DMS79 (cell line): Measurements from ENCODE around the gene ZBTB46.
"Not testable (repeated sequence)": the region's sequence is repeated elsewhere in the genome, so short reads cannot be mapped to it uniquely, and the experiment has no call there.

ENCODE experiments used
- DNase-seq: peaks from one replicate; lab custom pipeline; 2025; lab: John Stamatoyannopoulos, UW

The ZBTB46 gene

DNA sequence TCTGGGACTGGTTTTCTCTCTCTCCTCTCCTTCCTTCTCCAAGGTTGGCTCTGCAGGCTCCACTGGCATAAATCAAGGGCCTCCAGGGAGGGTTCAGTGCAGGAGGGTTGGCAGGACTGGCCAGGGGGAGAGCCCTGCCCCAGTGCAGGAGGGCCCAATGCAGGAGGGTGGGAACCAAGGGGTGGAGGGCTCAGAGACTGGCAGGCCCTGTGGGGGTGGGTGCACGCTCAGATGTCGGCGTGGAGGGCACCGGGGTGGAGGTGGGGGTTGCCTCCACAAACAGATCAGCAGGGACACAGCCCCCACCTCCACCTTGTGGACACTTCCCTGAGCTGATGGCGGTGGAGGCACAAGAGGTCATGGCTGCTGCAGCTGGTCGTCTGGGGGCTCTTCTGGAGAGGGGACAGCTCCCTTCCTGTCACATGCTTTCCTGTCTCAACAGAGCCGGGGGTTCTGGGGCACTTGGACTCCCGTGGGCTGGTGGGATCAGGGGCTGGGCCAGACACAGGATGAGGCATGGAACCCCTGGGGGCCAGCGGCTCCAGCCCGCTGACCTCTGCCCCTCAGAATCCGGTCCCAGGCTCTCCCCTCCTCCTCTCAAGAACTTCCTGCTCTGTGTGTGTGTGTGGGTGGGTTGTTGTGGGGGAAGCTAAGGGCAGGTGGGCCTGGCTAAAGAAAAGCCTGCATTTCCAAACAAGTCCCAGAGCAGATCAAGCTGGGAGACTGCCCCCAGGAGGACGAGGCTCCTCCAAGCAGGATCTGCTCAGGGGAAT, 27.5 kb upstream of the ZBTB46 start:
- DNase-seq = no peak

DNA sequence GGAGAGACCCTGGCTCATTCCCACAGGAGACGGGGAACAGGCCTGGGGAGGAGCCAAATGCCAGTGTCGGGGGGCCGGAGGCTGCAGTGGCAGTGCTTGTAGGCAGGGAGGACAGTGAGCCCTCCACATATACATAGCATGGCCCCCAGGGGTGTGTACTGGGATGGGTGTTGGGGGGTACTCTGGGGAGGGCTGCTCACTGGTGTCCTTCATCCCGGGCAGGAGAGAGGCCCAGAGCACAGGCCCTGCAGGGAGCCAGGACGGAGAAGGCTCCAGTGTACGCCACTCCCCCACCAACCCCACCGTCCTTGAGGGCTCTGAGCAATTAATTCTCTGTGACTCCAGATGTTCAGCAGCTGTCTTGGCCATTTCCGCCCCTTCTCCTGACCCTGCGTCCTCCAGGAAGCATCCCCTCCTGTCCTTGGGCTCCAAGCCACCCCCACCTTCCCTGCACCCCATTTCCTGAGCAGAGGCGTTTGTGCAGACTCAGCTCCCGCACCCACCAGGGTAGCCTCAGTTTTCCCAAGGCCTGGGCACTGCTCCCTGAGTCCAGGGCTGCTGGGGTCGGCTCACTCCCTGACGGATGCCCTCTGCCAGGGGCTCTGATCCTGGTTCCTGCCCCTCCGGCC, 26.8 kb upstream of the ZBTB46 start:
- no peak for DNase-seq

DNA sequence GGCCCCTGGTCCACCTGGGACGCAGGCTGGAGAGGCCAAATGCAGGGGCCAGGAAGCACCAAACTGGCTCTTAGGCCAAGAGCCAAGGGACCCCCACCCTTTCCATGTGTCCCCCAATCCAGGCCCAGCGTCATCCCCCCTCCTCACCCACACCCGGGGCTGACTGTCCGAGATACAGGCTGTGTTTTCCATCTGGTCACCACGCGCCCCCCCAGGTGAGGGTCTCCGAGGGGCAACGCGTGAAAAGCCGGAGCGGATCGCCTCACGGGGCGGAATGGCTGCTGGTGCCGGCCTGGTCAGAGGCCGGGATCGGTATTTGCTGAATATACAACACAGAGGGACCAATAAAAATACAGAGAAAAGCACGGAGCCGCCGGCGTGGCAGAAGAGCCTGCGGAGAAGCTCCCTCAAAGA, 25.0 kb upstream of the ZBTB46 start:
- no peak for DNase-seq

DNA sequence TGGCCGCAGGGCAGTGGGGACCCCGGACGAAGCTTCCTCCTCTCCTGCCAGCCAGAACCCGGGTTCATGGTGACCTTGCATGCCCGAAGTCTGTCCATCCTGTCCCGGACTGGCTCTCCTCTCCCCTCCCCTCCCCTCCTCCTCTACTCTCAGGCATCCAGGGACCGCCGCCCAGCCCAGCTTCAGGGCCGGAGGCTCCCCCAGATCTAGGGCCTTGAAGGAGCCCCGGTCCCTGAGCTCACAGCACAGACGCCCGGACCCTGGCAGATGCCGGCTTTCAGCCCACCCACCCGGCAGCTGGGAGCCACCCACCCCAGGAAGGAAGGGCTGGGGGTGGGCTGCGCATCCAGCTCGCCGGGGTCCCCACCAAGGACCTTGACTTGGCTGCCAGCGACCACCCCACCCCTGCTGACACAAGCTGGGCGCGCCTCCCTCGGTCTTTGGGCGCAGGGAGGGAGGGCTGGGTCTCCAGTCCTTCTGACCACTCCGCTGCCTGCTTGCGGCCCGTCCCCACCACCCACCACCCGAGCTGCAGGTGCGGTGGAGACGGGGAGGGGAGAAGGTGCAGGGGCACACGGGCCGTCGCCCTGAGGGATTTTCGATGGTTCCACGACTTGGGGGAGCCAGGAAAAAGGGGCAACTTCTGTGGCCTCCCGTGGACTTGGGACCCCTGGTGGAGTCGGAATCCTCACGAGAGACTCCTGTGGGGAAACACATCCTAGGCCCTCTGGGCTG, 24.5 kb upstream of the ZBTB46 start:
- DNase-seq = no peak

DNA sequence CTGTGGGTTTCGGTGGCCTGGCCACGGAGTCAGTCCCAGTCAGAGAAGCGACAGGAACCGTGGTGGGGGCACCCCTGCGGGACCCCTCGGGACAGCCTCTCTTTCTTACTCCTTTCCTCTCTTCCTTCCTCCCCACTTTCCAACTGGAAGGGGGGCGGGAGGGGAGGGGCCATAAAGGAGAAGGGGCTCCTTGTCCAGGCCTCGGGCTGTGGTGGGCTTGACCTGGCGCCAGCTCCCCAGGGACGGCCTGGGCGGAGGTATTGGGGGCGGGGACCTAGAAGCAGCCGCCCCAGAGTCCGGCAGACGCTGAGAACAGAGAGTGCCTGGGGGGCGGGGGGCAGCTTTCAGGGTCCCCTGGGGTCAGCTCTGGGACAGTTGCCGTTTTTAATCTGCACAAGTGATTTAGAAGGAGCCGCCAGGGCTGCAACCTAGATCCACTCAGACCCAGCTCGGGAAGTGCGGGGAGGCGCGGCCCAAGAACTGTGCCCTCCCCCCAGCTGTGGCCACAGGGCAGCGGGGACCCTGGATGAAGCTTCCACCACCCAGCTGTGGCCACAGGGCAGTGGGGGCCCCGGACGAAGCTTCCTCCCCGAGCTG, 23.8 kb upstream of the ZBTB46 start:
- no peak for DNase-seq

DNA sequence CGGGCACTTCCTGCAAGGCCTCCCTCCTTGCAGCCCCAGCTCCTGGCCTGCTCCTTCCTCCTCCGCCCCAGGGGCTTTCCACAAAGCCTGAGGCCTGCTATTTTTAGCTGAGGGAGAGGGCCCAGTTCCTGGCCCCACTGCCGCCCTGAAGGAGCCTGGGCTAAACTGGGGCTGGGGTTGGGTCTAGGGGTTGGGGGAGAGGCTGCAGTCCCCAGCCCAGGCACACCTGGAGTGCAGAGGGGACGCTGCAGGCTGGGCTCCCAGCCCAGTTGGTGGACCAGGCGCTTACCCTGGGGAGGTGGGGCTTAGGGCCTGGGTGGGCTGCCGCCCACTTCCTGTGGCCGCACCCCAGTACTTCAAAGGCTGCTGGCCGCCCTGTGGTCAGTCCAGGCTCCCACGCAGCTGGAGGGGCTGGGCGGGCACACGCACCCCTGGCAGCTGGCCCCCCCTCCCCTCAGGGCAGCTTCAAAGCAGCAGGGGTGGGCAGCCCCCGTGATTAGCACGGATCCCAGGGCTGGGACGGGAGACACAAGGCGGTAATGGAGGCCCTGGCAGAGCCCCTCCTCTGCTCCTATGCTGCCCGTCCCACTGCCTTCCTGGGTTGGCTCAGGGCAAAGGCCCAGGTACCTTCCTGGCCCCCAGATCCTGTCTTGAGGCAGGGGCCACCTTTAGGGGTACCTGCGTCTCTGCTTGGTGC, 23.2 kb upstream of the ZBTB46 start:
- no peak for DNase-seq

DNA sequence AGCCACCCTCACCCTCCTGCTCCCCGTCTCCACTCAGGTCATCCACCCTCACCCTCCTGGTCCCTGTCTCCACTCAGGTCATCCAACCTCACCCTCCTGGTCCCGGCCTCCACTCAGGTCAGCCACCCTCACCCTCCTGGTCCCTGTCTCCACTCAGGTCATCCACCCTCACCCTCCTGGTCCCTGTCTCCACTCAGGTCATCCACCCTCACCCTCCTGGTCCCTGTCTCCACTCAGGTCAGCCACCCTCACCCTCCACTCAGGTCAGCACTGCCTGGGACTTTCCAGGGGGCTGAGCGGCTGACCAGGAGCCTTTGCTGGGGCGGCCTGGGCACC, 22.6 kb upstream of the ZBTB46 start:
- not testable (repeated sequence) for DNase-seq

DNA sequence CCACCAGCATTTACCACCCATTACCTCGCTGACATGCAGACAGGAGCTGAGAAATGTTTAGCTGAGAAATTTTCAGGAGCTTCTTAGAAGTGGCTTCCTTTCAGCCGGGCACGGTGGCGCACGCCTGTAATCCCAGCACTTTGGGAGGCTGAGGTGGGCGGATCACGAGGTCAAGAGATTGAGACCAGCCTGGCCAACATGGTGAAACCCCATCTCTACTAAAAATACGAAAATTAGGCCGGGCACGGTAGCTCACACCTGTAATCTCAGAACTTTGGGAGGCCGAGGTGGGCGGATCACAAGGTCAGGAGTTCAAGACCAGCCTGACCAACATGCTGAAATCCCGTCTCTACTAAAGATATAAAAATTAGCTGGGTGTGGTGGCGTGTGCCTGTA, 20.5 kb upstream of the ZBTB46 start:
- not testable (repeated sequence) for DNase-seq

DNA sequence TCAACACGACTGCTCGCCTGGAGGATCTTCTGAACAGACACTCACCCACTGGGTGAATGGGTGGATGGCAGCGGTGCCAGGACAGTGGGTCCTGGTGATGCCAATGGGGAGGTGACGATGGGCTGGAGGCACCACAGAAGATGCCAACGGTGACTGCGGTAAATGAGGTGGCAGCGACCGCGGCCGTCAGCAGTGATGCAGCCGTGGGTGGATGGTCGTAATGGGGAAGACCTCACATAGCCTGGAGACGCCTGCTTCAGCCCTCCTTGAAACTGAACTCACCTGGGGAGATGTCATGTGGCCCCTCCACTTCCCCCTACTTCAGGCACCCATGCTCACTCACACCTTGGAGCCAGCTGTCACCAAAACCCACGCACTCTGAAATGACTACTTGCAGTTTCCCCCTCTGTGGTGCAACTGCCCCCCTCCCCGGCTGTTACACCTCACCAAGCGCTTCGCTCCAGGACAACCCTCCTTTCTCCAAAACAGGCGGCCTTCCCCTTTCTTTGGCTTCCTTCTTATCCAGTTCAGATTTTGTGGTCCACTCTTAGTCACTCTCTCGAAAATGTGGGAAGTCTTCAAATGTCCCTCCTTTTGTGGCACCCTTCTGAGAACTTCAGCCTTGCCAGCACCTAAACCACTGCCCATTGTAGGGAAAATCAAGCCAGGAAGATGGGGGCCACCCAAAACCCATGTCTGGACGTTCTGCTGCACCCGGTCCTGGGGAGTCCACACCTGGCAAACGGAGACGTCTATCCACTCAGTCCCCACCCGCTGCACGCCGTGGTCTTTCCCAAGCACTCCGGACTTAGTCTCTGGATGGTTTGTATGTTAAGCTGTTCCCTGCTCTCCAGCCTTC, 19.9 kb upstream of the ZBTB46 start:
- DNase-seq = no peak

DNA sequence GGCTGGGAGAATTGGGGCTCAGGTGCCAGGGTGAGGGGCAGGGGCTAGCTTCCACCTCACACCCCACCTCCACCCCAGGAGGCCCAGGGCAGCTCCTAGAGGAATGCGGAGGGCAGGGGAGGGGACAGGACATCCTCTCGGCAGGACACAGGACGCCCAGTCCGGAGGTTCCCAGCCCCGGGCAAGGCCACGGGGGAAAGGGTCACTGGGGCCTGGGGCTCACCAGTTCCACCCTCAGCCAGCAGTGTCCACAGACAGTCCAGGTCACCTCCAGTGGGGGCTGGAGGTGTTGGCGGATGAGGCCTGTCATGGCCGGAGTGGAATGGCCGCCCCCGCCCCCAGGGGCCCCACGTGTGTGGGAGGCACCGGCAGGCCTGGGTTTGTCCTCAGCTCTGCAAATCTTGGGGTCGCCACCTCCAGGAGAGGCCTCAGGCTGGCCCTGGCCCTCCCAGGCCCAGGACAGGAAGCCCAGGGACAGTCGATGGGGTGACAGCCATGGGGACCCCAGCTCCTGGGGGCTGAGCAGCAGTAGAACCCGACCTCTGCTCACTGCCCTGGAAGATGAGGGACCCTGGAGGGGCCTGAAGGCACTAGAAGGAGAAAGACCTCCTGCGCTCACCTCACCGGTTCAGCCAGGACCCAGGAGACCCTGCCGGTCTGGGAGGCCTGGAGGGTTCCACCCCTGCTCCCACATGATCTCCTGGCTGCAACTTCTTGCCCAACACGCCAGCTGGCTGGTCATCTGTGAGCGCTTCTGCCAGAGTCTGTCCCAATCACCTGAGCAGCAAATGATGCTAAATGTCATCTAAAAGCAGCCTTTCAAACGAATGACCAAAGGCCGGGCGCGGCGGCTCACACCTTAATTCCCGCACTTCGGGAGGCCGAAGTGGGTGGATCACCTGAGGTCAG, 17.2 kb upstream of the ZBTB46 start:
- no peak for DNase-seq

DNA sequence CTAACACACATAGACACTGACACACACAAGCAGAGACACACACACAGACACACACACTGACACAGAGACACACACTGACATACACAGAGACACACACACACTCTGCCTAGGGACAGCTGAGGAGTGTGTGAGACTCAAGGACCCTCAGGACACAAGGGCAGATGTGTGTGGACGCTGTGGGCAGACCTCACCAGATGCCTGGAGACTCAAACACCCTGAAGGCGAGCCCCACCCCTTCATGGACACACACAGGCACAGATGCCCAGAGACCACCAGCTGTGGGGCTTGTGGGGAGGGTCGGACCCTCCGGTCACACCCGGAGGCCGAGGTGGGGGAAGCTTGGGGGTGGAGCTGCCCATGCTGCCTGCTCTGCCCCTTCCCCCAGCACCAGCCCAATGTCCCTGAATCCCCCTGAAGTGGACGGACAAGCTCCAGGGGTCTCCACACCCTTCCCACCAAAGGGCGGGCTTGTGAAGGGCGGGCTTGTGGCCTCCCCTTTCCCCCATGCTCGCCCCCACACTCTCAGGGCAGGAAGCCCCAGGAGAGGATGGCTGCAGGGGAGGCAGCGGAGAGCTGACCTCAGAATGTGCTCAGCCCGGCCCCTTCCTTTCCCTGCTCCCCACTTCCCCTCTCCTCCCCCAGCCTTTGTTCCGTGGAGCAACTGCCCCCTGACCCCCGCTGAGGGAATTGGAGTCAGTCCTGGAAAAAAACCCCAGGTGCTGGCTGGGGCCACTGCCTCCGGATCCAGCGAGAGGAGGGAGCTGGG, 16.4 kb upstream of the ZBTB46 start:
- DNase-seq = no peak

DNA sequence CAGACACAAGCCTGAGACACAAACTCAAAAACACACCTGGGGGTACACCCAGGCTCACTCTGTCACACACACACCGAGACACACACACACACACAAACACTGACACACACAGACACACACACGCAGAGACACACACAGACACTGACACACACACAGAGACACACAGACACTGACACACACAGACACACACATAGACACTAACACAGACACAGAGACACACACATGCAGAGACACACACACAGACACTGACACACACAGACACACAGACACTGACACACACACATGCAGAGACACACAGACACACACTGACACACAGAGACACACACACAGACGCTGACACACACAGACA, 15.8 kb upstream of the ZBTB46 start:
- DNase-seq = no peak

DNA sequence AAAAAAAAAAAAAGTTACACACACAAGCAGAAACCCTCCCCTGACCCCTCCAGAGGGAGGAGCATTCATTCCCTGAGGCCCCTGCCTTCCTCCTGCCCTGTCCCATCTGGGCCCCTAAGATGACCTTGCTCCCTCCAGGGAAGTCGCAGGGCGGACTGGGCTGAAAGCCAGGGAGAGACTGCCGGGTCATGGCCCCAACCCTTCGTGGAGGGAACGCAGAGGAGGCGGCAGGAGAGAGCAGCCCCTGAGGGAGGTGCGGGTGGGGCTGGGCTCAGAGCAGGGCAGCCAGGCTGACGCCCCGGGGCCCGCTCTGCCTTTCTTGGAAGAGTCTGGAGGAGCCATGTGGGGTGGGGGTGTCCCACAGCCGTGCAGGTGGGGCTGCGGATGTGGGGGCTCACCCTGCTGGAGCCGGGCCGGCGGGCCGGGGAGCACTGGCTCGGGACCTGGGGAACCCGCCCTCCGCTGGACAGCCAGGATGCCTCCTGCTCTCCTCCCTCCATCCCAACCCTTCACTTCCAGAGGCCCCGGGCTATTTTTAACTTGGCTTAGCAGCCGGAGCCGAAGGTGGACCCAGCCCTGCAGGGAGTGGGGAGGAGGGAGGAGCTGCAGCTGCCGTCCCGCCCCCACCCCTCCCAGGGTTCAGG, 15.2 kb upstream of the ZBTB46 start:
- no peak for DNase-seq

DNA sequence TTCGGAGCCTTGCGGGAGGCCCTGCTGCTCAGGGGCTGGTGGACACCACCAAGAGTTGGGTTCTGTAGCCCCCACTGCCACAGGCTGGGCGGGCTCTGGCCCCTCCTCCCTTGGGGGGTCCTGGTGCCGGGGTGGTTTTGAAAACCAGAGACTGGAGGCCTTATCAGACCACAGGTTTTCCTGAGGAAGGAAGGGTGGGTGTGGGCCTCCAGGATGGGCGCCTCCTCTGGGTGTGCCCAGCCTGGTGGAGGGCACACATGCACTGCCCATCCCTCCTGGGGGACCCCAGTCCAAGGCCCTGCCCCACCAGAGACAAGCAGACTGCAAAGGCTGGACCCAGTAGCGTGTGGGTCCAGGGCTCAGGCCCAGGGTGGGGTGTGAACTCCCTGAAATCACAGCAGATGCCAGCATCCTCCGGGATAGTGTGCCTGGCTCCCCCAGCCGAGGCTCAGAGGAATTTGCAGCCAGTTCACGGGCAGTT, 13.5 kb upstream of the ZBTB46 start:
- no peak for DNase-seq

DNA sequence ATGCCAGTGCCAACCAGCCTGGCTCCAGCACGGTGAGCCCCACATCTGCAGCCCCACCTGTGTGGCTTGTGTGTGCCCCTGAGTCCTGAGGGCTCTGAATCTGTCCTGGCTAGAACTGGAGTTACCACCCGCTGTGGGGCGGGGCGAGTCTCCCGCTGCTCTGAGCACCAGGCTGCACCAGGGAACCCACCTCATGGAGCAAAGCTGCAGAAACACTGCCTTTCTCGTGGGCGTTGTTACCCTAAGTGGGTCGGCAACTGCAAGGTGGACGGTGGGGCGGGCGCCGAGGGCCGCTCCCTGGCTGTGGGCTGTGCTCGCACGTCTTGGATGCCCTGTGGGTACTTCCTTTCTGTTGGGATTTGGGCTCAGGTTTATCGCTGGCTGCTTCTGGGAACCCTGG, 12.7 kb upstream of the ZBTB46 start:
- no peak for DNase-seq

DNA sequence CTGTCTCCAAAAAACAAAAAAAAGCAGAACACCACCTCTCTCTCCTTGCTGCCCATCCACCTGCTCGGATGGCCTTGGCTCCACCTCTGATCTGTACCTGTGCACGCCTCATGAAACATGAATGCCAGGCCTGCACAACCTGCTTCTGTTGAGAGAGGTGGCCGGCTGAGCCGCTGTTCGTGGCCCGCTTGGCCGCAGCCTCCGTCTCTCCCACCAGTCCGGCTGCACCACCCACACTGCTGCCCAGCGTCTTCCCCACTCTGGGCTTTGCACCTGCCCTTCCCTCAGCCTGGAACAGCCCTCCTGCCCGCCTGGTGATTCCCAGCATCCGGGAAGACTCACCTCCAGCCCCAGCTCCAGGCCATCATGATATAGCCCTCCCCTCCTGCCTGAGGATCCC, 12.2 kb upstream of the ZBTB46 start:
- DNase-seq = peak; percentile 41

DNA sequence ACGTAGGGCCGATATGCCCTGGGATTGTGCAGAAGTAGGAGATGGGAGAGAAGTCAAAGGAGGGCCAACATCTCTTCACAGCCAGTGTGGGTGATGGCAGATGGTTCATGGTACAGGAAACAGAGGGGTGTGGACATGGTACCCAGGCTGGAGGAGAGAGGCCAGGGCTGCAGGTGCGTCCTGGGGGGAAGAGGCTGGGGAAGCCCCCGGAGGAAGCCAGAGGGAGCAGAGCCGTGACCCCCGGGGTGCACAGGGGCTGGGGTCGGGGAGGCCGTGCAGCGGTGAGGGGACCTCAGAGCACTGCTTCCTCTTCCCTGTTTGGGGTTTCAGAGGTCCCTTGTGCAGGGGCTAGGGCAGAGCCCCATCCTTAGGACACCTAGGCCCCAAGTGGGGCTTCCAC, 11.2 kb upstream of the ZBTB46 start:
- no peak for DNase-seq

DNA sequence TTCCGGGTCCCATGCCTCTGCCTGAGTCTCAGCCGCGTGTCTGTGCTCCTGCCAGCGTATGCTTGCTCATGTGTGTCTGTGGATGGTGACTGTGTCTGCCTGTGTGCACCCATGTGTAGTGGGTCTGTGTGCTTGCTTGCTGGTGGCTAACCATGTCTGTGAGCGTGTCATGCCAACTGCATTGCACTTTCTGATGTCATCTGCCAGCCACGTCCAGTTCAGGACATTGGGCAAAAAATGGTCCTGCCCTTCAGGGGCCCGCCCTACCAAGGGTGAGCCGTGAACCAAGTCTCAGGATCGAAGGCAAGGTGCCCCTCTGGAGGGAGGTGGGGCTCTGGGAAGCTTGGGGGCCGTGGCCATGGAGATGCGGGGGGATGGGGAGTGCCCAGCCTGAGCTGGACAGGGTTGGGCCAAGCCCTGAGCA, 9.4 kb upstream of the ZBTB46 start:
- no peak for DNase-seq

DNA sequence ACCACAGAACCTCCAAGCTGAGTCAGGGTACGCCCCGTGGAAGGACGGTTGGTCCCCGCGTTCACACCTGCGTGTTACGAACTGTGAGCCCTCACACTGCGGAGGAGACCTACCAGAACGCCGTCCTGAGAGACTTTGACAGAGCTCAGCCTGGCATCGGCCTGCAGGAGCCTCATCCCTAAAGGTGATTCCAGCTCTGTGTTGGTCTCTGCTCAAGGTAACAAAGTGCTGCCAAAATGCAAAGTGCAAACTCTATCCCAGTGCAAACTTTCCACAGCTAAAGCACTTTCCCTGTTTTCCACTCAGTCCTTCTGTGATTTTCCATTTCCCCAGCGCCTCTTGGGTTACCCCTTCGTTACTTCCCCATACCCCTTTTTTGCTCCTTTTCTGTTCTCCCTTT, 8.6 kb upstream of the ZBTB46 start:
- DNase-seq = no peak
